H9 (cell line): ENCODE data around the gene FBXW4. TPM values are rescaled to one million over a fixed set of nuclear protein-coding genes. Genes with fewer than 3 reads are reported as not detected.

Experiments used
- DNase-seq: peaks from one replicate; pipeline ENCODE4 v3.0.0-alpha.2; 2017
- H2AFZ ChIP-seq: one replicate; pipeline ENCODE4 v1.6.1; 2013; ENCODE audit warnings: mild to moderate bottlenecking, low read length, control low read depth, moderate library complexity
- H2AK5ac ChIP-seq: 2 replicates; pipeline ENCODE4 v1.6.1; 2013; ENCODE audit warnings: low read length, control low read depth, mixed read lengths; ENCODE audit not compliant: insufficient read length
- H2BK120ac ChIP-seq: one replicate; pipeline ENCODE4 v1.6.1; 2013; ENCODE audit warnings: low read depth, mild to moderate bottlenecking, low read length, control low read depth, inconsistent platforms; ENCODE audit not compliant: poor library complexity, severe bottlenecking
- H2BK12ac ChIP-seq: 2 replicates; pipeline ENCODE4 v1.6.1; 2013; ENCODE audit warnings: low read length, control low read depth, mixed read lengths, low read depth; ENCODE audit not compliant: insufficient read length
- H2BK15ac ChIP-seq: 2 replicates; pipeline ENCODE4 v1.6.1; 2013; ENCODE audit warnings: low read depth, low read length, control low read depth
- H2BK20ac ChIP-seq: one replicate; pipeline ENCODE4 v1.6.1; 2013; ENCODE audit warnings: low read depth, mild to moderate bottlenecking, low read length, control low read depth, inconsistent platforms; ENCODE audit not compliant: poor library complexity, severe bottlenecking
- H2BK5ac ChIP-seq: 2 replicates; pipeline ENCODE4 v1.6.1; 2013; ENCODE audit warnings: low read length, control low read depth, mixed read lengths; ENCODE audit not compliant: insufficient read length
- H3K14ac ChIP-seq: 2 replicates; pipeline ENCODE4 v1.6.1; 2013; ENCODE audit warnings: low read length, control low read depth; ENCODE audit not compliant: insufficient read depth
- H3K18ac ChIP-seq: 2 replicates; pipeline ENCODE4 v1.6.1; 2013; ENCODE audit warnings: low read depth, mild to moderate bottlenecking, mixed read lengths, low read length, control low read depth; ENCODE audit not compliant: insufficient read length
- H3K23ac ChIP-seq: 2 replicates; pipeline ENCODE4 v1.6.1; 2013; ENCODE audit warnings: low read length, control low read depth, mixed read lengths, low read depth; ENCODE audit not compliant: insufficient read length
- H3K23me2 ChIP-seq: 2 replicates; pipeline ENCODE4 v1.6.1; 2013; ENCODE audit warnings: low read depth, mild to moderate bottlenecking, mixed read lengths, low read length, control low read depth; ENCODE audit not compliant: insufficient read length, poor library complexity, severe bottlenecking
- H3K27ac ChIP-seq: 2 replicates; pipeline ENCODE4 v1.5.1; 2013; ENCODE audit warnings: low read length, control low read depth, mixed read lengths, low read depth; ENCODE audit not compliant: insufficient read length
- H3K27me3 ChIP-seq: 2 replicates; pipeline ENCODE4 v1.6.1; 2013; ENCODE audit warnings: low read length, control low read depth, inconsistent platforms; ENCODE audit not compliant: insufficient read depth
- H3K4ac ChIP-seq: 2 replicates; pipeline ENCODE4 v1.6.1; 2013; ENCODE audit warnings: low read depth, mild to moderate bottlenecking, control low read depth, inconsistent platforms, low read length, moderate library complexity
- H3K4me1 ChIP-seq: 2 replicates; pipeline ENCODE4 v1.6.1; 2013; ENCODE audit warnings: low read length, control low read depth, inconsistent platforms; ENCODE audit not compliant: insufficient read depth
- H3K4me2 ChIP-seq: 2 replicates; pipeline ENCODE4 v1.6.1; 2013; ENCODE audit warnings: low read length, control low read depth, mixed read lengths; ENCODE audit not compliant: insufficient read length, insufficient read depth
- H3K56ac ChIP-seq: 2 replicates; pipeline ENCODE4 v1.6.1; 2013; ENCODE audit warnings: low read depth, mild to moderate bottlenecking, mixed read lengths, low read length, control low read depth; ENCODE audit not compliant: insufficient read length
- H3K79me1 ChIP-seq: 2 replicates; pipeline ENCODE4 v1.6.1; 2013; ENCODE audit warnings: low read depth, mild to moderate bottlenecking, moderate library complexity, low read length, control low read depth, inconsistent platforms; ENCODE audit not compliant: insufficient read depth, poor library complexity, severe bottlenecking
- H3K79me2 ChIP-seq: 2 replicates; pipeline ENCODE4 v1.6.1; 2013; ENCODE audit warnings: low read length, control low read depth, inconsistent platforms; ENCODE audit not compliant: insufficient read depth
- H3K9ac ChIP-seq: 2 replicates; pipeline ENCODE4 v1.6.1; 2013; ENCODE audit warnings: low read length, control low read depth, mixed read lengths; ENCODE audit not compliant: insufficient read length; ENCODE audit errors: extremely low read depth
- H3K9me3 ChIP-seq: one replicate; pipeline ENCODE4 v1.6.1; 2013; ENCODE audit warnings: low read depth, low read length, inconsistent platforms; ENCODE audit not compliant: control insufficient read depth
- H3T11ph ChIP-seq: one replicate; pipeline ENCODE4 v1.6.1; 2013; ENCODE audit warnings: mild to moderate bottlenecking, low read length, control low read depth, inconsistent platforms
- H4K20me1 ChIP-seq: one replicate; pipeline ENCODE4 v1.6.1; 2013; ENCODE audit not compliant: control insufficient read depth, insufficient read length, insufficient read depth
- H4K5ac ChIP-seq: 2 replicates; pipeline ENCODE4 v1.6.1; 2013; ENCODE audit warnings: low read depth, mild to moderate bottlenecking, mixed read lengths, low read length, control low read depth; ENCODE audit not compliant: insufficient read length
- H4K8ac ChIP-seq: replicated peaks from 2 replicates; pipeline ENCODE4 v1.6.1; 2013; ENCODE audit warnings: low read length, control low read depth, mixed read lengths, low read depth; ENCODE audit not compliant: insufficient read length
- H4K91ac ChIP-seq: 2 replicates; pipeline ENCODE4 v1.6.1; 2013; ENCODE audit warnings: low read depth, mild to moderate bottlenecking, moderate library complexity, mixed read lengths, low read length, control low read depth; ENCODE audit not compliant: insufficient read length
- H3K27ac Mint-ChIP-seq, 3 experiments: 2 replicates in 2 of 3; 3 replicates in 1 of 3; pipeline ENCODE4 v1.8.0; 2020 to 2021; ENCODE audit warnings: mixed read lengths in 3 of 3, mild to moderate bottlenecking in 1 of 3, moderate library complexity in 1 of 3
- H3K27me3 Mint-ChIP-seq: 2 replicates; pipeline ENCODE4 v1.8.0; 2021; ENCODE audit warnings: low read depth, mild to moderate bottlenecking, moderate library complexity, mixed read lengths
- H3K36me3 Mint-ChIP-seq, 3 experiments: 2 replicates in 2 of 3; 3 replicates in 1 of 3; pipeline ENCODE4 v1.8.0; 2020 to 2021; ENCODE audit warnings: low read depth in 3 of 3, mixed read lengths in 3 of 3; ENCODE audit not compliant: insufficient read depth in 1 of 3
- H3K4me1 Mint-ChIP-seq, 2 experiments: 2 replicates each; pipeline ENCODE4 v1.8.0; 2020; ENCODE audit warnings: mixed read lengths in 2 of 2
- H3K4me3 Mint-ChIP-seq, 2 experiments: 2 replicates in 1 of 2; 3 replicates in 1 of 2; pipeline ENCODE4 v1.8.0; 2020 to 2021; ENCODE audit warnings: mild to moderate bottlenecking in 2 of 2, mixed read lengths in 2 of 2, moderate library complexity in 1 of 2
- H3K9me3 Mint-ChIP-seq, 2 experiments: 2 replicates in 1 of 2; 3 replicates in 1 of 2; pipeline ENCODE4 v1.8.0; 2020; ENCODE audit warnings: mild to moderate bottlenecking in 2 of 2, mixed read lengths in 2 of 2, moderate library complexity in 1 of 2
- CTCF ChIP-seq: fragments of 200-600 bp; sonication (generic); conservative IDR thresholded peaks from 3 replicates; pipeline ENCODE4 v1.8.0; 2021; ENCODE audit warnings: antibody characterized with exemption, mild to moderate bottlenecking
- WGBS: extraction: QIAGEN DNeasy Blood & Tissue Kit; methylation state at CpG from one replicate; pipeline ENCODE4 v1.1.7; 2013; ENCODE audit warnings: missing lambda C conversion rate, low lambda C conversion rate, mixed read lengths; ENCODE audit not compliant: insufficient read length; ENCODE audit errors: extremely low coverage; 5-methylcytosine and 5-hydroxymethylcytosine counted together
- total RNA-seq: library from RNA; stranded (reverse); gene quantifications from 2 replicates; pipeline ENCODE4 v1.2.1, GENCODE V29; 2021

The FBXW4 gene
- total RNA-seq, 1 experiment from 2014 or later, result 41.6 TPM

GRCh38 chr10:101597091-101597900, 97.7 kb downstream of the FBXW4 start:
- WGBS, result no CpG with 5 or more reads among the region's 14 CpGs
- Histone ChIP-seq H3K14ac (no peak overlapping the region), H2BK20ac (no peak overlapping the region), H2BK120ac (no peak overlapping the region), H3K18ac (no peak overlapping the region), H4K91ac (no peak overlapping the region), H3K4ac (no peak overlapping the region), H3K56ac (no peak overlapping the region), H4K5ac (no peak overlapping the region), H2AK5ac (no peak overlapping the region), H2BK5ac (no peak overlapping the region), H3K4me2 (no peak overlapping the region), H2BK15ac (no peak overlapping the region), H3K9ac (no peak overlapping the region), H3K9me3 (no peaks in the 10 kb centered on the region), H4K20me1 (no peaks in the 10 kb centered on the region), H3K79me1 (no peaks in the 10 kb centered on the region), H3K27ac (no peak overlapping the region), H2BK12ac (no peak overlapping the region), H3K23ac (no peak overlapping the region), H4K8ac (no peak overlapping the region), H3T11ph (no peak overlapping the region), H3K79me2 (no peaks in the 10 kb centered on the region), H3K27me3 (no peaks in the 10 kb centered on the region), H2AFZ (no peak overlapping the region), H3K23me2 (no peaks in the 10 kb centered on the region), H3K4me1 (no peaks in the 10 kb centered on the region)
- H3K36me3 Mint-ChIP-seq, result no peaks in the 10 kb centered on the region; a peak in 1 of 7 replicates
- no peaks in the 10 kb centered on the region for H3K9me3 Mint-ChIP-seq
- TF ChIP-seq CTCF, result no peak
- H3K4me1 Mint-ChIP-seq, result peaks cover 21 to 39% of the 10 kb centered on the region in 2 experiments
- no peak for DNase-seq
- no peaks in the 10 kb centered on the region; the same call in 1 of the 2 replicates for H3K27me3 Mint-ChIP-seq
- H3K27ac Mint-ChIP-seq, result no peak overlapping the region
- no peak overlapping the region for H3K4me3 Mint-ChIP-seq
